Lung microvascular endothelial cell (primary cell): ENCODE measurements around the gene COL6A3. TPM values are rescaled to one million over a fixed set of nuclear protein-coding genes. Genes with fewer than 3 reads are reported as not detected.

ENCODE experiments used
- DNase-seq, 2 donors: peaks; one replicate each; pipeline versions ENCODE4 v3.0.0 to v3.0.0-alpha.2; 2010; ENCODE audit warnings: low read depth in 2 of 2
- total RNA-seq: library from RNA; depleted of rRNA; stranded (reverse); fragments of >200 nt; gene quantifications from 2 replicates; pipeline ENCODE4 v1.2.1, GENCODE V29; 2014

The COL6A3 gene
- total RNA-seq, 1 donor from 2014 or later, result 1.8 TPM

DNA sequence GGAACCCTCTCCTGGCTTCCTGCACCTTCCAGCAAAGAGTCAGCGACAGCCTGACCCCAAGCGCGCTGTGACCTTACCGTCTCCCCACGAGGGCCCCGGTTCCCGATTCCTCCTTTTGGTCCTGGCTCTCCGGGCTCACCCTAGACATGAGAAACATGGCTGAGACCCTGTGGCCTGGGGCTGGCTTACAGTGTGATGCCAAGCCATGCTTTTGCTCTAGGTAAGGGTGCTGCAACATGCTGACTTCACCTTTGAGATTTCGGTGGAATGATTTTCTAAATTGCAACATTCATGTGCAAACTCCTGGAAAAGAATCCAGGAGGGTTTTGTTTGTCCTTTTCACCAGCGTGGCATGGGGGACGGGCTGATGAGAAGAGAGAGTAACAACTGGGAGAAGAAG is 63.9 kb downstream of the COL6A3 start:
- DNase-seq, result no peak

DNA sequence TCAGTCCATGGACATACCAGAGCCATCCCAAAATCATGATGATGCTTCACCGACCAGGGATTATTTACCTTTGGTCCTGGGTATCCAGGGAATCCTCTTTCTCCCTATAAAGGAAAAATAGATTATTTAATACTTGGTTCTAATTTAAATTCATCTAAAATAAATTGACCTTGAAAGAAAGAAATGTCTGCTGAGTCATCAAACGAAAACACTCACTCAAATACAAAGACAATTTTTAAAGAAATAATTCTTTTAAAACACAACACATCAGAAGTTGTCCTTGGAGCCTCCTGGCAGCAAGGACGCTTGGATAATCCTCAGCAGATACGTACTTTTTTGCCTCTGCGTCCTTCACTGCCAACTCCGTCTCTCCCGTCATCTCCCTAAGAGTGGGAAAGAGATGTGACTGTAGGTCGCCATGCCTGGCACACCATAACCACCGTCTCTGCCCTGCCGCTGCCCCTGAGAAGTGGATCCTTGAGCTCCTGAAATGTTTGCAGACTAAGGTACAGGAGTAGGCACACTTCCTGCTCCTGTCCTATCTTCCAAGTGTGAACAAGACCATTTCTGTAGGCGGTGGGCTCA is 65.6 kb downstream of the COL6A3 start:
- DNase-seq, result no peak

DNA sequence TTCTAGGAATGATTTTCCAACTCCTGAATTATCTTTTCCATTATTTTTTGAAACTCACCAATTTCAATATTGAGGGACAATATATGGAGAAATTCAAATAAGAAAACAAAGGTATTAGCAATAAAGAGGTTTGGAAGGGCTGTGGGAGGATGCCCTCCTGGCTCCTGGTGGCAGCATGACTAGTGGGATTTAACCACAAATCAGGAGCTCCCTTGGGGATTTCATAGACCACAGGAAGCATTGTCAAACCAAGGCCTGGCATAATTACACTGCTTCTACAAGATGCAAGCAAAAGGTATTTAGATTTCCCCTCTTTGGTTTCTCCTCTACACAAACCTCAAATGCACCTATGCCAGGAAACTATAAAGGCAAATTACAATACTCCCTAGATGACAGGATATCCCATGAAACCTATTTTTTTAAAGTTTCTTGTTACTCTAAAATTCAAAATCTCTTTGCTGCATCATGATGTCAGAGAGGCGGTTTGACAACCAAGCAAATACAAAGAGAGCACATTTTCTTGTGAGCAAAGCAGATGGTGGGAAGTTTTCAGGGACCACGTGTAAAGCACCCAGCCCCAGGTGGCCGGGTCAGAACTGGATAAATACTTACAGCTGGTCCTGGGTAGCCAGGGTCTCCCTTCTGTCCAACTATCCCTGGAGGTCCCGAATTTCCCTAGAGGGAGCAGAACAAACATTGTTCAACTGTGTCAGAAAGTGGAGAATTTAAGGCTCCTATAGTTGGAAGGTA is 67.9 kb downstream of the COL6A3 start:
- no peak for DNase-seq

DNA sequence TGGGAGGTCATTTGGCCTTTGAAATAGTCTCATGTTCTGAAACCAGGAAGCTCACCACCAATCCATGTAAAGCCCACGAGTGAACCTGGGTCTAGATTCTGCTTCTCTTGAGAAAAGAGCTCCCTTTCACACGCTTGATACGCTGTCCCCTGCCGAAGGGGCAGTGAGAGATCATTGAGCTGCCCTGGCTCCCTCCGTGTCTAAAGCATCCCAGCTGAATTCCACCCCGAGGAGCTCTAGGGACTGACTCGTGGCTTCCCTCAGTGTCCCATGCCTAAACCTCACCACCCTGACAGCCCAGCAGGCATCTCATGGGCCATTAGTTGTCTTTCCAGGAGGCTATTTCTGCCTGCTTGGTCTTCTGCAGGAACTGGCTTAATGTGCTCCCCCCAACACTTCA is 68.6 kb downstream of the COL6A3 start:
- no peak for DNase-seq

DNA sequence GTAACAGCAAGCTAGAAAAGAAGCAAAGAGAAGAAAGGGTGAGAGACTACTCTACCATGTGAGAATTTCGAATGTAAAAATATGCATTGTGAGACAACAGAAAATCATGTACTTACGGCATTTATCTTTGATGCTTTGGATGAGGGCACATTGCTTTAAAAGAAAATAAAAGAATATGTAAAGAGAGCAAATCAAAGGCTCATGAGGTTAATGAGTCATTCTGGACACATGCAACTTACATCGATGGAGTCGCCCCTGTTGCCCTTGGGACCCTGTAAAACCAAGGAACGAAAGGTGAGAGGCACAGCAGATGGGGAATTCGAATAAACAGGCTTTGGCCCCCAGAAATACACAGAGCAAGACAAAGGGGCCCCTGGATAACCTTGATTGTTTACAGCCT is 69.0 kb downstream of the COL6A3 start:
- no peak for DNase-seq

DNA sequence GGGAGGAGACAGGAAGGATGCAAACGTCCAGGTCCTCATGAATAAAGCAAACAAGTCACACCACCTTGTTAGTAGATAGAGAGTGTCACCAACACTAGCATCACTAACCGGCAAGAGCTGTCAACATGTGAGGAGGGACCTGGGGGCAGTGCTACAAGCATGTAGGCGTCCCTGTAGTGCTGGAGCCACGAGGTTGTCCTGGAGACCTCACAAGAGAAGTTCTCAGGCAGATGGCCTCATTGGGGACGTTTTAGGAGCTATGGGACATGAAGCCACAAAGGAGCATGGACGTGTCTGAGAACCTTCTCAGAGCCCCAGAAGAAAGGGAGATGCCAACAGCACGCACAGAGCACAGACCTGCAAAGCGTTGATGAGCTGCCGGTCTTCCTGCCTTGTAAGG is 70.0 kb downstream of the COL6A3 start:
- DNase-seq, result no peak

DNA sequence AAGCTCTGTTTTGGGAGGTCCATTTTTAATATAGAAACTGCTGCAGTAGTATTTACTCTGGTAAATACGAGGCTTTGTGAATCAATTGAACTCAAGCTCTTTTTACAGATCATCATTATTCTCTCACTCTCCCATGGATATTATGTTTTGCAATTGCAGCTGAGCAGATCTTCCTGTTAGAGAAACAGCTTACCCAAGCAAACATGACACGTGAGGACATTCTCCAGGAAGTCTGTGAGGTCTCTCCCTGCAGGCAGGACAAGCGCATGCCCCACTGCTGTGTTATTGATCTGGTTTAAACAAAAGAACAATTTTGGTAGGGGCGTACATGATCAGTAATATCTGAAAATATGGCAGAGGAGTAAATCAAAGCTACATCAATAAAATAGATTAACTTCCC is 72.1 kb downstream of the COL6A3 start:
- peak; percentile 57 to 75 for DNase-seq

DNA sequence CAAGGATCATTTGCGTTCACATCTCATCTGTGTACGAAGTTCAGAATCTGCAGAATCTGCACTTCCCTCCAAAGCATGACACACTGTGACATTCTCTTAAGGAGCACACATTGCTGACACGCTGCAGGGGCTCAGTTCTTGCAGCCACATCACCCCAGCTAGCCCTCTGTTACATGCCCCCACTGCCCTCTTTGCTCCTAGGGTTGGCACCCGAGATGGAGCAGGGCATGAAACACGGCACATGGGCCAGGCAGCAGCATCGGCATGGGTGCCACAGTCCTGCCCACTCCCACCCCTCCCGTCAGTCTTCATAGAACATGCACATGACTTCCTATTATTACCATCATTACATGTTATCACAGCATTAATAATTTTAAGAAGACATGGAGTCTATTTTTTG is 76.4 kb downstream of the COL6A3 start:
- DNase-seq, result no peak

DNA sequence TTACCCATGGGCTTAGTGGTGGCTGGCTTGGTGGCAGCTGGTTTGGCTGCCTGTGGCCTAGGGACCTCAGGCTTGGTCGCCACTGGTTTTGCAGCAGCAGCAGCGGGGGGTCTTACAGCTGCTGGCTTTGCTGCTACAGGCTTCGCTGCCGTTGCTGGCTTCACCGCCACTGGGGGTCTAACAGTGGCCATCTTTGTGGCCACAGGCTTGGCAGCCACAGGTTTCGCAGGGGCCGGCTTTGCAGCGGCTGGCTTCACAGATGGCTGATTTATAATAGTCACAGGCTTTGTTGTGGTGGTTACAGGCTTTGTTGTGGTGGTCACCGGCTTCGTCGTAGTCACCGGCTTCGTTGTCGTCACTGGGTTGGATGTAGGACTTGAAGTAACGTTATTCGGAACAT is 77.8 kb downstream of the COL6A3 start:
- no peak for DNase-seq

DNA sequence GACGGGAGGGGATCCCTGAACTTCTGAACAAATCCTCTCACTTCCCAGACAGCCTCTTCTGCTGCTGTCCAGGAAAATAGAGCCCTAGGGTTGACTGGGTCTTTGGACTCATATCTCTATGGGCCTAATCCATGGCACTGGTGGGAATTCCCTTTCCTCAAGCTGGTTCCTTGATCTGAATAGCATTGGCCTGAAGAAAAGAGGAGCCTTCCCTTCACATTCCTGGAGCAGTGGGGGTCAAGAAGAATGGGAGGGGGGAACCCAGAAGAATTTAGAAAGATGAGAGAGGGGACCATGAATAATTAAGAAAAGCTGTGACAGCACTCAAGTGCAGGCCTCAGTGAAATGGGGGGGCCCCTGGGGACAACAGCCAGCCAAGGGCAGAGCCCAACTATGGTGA is 80.2 kb downstream of the COL6A3 start:
- DNase-seq, result no peak

DNA sequence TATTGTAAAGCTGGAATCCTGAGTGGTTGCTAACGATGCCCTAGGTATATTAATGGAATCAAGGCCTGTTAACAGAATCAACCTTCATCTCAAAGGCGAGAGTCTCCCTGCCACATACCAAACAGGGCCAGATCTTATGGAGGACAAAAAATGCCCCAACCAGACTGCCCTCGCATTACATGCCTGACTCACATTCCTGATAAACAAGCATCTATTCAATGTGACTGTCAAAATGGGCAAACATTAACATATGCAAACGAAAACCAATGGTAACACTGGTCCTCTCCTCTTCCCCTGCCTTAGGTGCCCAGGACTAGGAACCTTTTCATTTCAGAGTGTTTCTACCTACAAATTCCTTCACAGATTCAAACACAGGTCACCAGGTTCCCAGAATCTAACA is 83.4 kb downstream of the COL6A3 start:
- no peak for DNase-seq

DNA sequence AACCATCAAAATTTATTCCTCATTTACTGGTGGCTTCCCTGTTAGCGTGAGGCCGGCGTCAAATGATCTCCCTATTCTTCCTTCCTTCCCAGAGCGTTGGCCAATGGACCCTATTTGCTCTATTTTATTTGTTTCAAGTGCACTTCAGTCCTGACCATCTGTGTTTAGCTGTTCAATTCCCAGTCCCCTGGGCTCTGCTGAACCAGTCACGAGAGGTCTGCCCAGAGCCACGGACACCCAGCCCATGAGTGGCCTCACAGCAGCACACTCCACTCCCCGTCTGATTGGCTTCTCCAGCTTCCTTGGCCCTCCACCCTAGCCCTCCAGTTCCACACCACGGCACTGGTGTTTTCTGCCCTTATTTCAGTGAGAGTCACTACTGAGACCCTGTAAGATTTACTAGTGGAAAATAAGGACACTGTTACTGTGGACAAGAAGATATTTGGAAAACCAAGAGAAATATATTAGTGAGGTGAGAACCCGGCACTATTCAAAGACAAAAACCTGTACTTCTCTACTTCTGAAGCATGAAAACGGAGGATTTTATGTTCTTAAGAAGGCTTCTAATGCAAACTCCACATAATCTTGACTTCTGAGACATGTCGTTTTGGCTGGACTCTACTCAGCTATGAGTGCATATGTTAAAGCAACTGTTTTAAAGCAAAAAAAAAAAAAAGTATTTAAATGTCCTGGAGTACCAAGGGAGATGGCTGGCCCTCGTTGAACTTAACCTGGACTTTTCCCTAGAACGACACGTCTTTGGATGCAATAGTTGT is 86.6 kb downstream of the COL6A3 start:
- DNase-seq, result no peak

DNA sequence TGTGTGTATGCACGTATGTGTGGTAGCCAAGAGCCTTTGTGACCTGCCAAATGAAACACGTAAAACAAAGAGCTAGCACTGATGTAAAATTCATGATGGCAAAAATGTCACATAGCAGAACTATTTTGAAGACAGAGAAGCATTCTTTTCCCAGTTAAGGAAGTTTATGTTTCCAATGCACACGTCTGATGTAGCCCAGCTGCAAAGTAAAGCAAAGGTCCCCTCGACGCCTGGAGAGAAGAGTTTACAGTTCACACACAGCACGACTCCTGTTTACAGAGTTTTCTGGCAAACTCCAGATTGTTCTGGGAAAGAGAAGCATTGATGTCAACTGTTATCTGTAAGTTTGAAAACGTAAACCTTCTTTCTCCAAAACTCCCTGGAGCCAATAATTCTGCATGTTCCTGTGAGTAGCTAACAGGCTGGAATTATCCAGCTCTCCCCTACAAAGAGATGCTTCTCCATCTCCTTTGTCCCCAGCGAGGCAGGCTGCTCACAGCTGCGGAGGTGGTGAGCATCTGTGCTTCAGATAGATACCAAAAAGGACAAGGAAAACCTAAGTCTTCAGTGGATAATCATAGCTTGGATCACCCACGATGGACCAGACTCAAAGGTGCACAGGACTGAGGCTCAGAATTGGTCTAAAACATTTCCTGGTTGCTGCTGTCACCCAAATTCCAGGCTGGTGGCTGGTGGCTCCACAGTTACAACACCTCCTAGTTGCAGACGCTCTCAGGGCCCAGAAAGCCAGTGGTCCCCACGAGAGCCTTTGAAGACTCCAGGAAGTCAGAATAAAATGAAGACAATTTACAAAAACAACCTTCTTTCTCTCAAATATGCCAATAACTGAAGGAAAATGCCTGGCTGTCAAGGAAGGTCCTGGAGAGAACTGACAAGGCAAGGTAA is 87.4 kb downstream of the COL6A3 start:
- DNase-seq, result peak in 1 of 2 donors; percentile 89

DNA sequence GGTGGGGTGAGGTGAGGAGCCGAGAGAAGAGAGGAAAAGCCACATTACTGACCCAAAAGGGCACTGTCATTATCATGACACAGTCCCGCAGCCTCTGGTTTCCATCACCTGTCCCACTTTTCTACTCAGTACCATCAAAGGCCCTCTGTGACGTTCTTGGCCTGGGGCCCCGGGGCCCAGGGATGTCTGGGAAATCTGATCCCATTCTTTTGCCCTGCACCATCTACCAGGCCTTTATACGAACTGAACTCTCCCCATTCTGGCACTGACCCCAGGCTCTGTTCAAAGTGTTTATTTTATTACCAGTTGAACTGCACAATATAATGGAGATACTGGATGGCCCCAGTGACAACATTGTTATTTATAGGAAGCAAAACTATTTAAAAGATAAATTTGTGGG is 89.1 kb downstream of the COL6A3 start:
- peak in 1 of 2 donors; percentile 82 for DNase-seq

DNA sequence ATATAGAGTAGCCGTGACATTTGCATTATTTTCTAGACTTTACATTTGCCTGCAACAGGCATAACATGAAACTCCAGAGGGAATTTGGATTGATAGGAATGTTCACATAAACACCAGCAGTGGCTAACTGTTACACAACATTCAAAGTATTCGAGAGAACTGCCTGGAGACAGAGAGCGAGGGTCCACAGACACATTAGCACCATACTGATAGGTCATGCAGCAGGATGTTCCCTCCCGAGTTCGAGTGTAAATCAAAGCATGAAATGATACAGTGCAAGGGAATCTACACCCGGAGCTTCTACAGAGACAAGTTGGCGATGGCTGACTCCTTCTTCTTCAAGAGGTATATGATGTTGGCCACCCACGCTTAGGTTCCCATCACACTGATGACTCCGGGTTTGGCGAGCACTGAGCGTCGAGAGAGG is 89.5 kb downstream of the COL6A3 start:
- peak in 1 of 2 donors; percentile 33 for DNase-seq

DNA sequence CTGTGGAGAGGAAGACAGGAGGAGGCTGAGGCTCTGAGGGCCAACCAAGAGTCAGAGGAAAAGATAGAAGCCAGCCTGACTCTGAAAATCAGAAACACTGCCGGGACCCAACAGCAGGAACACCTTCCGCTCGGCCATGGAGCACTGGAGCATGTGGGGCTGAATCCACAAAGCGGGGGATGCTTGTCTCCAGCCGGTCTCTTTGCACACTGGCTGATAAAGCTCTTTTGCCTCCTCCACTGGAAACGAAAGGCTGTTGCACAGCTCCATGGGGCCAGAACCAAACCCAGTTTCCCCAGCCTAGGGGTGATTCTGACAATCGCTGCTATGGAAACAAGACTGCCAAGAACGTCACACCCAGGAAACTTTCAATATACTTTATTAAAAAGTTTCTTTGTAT is 90.3 kb downstream of the COL6A3 start:
- no peak for DNase-seq

DNA sequence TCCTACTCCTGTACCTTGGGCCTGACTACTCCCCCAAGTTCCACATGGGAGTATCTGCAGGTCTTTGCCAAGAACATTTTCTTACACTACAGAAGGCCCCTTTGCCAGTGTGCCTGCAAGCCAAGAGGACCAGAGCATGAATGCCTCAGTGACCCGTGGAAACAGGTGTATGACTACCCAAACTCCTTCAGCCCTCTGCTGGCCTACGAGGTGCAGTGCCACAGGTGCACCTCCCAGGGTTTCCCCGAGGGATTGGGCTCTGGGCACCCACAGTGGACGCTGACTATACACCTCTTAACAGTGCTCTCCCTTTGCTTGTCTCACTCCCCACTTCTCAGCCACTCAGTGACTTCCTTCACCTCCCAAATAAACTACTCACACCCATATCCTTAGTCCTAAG is 91.4 kb downstream of the COL6A3 start:
- DNase-seq, result no peak

DNA sequence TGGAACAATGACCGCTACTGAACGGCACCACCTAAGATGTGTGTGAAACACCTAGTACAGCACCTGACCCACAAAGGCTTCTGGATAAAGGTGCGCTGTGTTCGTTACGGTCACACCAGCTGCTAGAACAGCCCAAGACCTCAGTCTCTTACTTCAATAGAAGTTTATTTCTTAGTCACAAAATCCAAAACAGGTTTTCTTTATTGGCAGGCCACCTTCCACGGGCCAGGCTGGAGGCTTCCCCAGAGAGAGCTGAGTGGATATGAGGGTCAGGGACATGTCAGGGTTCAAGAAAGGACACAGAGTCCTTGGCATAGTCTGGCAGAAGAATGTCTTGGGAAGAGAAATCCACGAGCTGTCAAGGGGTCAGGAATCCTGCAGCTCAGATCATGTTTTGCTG is 92.2 kb downstream of the COL6A3 start:
- DNase-seq, result no peak

DNA sequence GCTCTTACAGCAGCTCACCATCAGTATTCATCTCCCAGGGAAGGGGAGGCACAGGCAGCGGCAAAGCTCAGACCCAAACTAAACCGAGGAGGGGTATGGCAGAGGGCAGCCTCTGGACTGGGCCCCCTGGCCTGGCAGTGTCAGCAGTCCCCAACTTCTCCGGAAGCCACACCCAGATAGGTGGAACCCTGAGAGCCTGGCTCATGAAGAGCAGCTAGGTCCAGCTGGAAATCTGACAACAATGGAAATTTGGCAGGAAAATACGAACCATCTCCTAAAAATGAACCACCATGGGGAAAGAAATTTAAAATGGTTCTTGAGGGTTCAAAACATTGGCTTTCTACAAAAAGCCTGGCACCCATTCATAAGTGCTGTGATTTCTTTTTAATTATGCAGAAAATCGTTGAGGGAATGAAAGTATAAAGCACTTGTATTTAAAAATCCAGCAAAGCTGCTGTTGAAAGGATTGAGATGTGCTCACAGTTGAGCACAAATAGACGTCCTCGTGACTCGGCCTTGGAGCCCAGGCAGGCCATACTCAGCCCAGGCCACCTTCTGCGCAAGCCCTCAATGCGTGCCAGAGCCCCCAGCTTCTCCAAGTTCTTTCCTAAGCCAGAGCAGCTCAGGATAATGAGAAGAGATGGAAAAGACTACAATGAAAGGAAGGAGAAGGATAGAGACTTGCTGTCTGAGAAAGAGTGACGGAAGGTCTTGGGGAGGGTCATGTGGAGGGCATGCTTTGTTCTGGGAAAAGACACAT is 93.0 kb downstream of the COL6A3 start:
- DNase-seq, result no peak

DNA sequence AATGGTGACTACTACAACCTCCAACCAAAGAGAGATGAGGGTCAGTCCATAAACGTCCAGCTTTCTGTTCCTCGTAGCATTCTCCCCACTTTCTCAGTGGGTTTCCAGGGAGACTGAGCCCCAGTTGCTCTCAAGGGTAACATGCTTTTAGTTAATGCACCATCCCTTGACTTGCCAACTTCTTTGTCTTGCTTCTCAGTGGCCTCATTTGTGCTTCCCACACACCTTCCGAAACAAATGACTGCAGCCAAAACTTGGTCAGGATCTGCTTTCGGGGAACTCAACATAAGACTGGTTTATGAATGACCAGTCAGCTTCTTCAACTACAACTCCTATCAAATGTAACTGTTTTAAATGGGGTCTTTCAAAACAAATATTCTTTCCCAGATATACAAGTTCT is 94.1 kb downstream of the COL6A3 start:
- no peak for DNase-seq
